Tibial nerve (tissue), 4 donors: ENCODE measurements around the gene SLC34A3. TPM values are rescaled to one million over a fixed set of nuclear protein-coding genes. Genes with fewer than 3 reads are reported as not detected.

Experiments used
- total RNA-seq, 4 donors: library from RNA; depleted of rRNA; stranded (reverse); fragments of >200 nt; gene quantifications; one replicate each; pipeline ENCODE4 v1.1.0, GENCODE V29; 2016

The SLC34A3 gene
- total RNA-seq, 4 donors from 2014 or later, result not detected

Other genes starting within 250 kb of the SLC34A3 start
- gene LCNL1, start 247.9 kb upstream of the SLC34A3 start, total RNA-seq, result 10 to 100 TPM; 14.7 to 86.3 (median 64.3) TPM
- gene PAXX, start 238.5 kb upstream of the SLC34A3 start, total RNA-seq, result 100 to 1,000 TPM in 1 of 4 donors, 10 to 100 TPM in 3; 65.7 to 142 (median 68.9) TPM
- gene CLIC3, start 234.3 kb upstream of the SLC34A3 start, total RNA-seq, result 100 to 1,000 TPM in 1 of 4 donors, 10 to 100 TPM in 2, 1 to 10 TPM in 1; 1.2 to 120 (median 38.0) TPM
- gene ABCA2, start 202.7 kb upstream of the SLC34A3 start, total RNA-seq, result 100 to 1,000 TPM; 136 to 291 (median 196) TPM
- gene FUT7, start 198.8 kb upstream of the SLC34A3 start, total RNA-seq, result under 1 TPM in 1 of 4 donors, not detected in 3; 0.60 TPM
- gene NPDC1, start 184.7 kb upstream of the SLC34A3 start, total RNA-seq, result 100 to 1,000 TPM in 3 of 4 donors, 10 to 100 TPM in 1; 80.6 to 269 (median 182) TPM
- gene ENTPD2, start 176.8 kb upstream of the SLC34A3 start, total RNA-seq, result 10 to 100 TPM in 3 of 4 donors, 1 to 10 TPM in 1; 7.0 to 21.0 (median 18.1) TPM
- gene SAPCD2, start 160.3 kb upstream of the SLC34A3 start, total RNA-seq, result under 1 TPM in 2 of 4 donors, not detected in 2; 0.22 to 0.90 TPM
- 10 to 100 TPM in 2 of 4 donors, 1 to 10 TPM in 2; 8.1 to 20.7 (median 12.3) TPM for gene UAP1L1, start 153.4 kb upstream of the SLC34A3 start, total RNA-seq
- 10 to 100 TPM; 47.3 to 58.1 (median 52.1) TPM for gene MAN1B1, start 143.9 kb upstream of the SLC34A3 start, total RNA-seq
- gene DPP7, start 116.2 kb upstream of the SLC34A3 start, total RNA-seq, result 100 to 1,000 TPM in 3 of 4 donors, 10 to 100 TPM in 1; 74.7 to 272 (median 145) TPM
- under 1 TPM in 1 of 4 donors, not detected in 3; 0.21 TPM for gene GRIN1, start 91.7 kb upstream of the SLC34A3 start, total RNA-seq
- gene LRRC26, start 60.9 kb upstream of the SLC34A3 start, total RNA-seq, result not detected
- gene TMEM210, start 58.8 kb upstream of the SLC34A3 start, total RNA-seq, result not detected
- 10 to 100 TPM; 41.6 to 73.0 (median 58.9) TPM for gene ANAPC2, start 42.3 kb upstream of the SLC34A3 start, total RNA-seq
- gene SSNA1, start 42.2 kb upstream of the SLC34A3 start, total RNA-seq, result 10 to 100 TPM; 37.3 to 73.9 (median 53.5) TPM
- 10 to 100 TPM in 1 of 4 donors, 1 to 10 TPM in 3; 6.8 to 12.3 (median 8.9) TPM for gene TPRN, start 30.2 kb upstream of the SLC34A3 start, total RNA-seq
- gene TMEM203, start 25.3 kb upstream of the SLC34A3 start, total RNA-seq, result 10 to 100 TPM; 23.1 to 47.9 (median 30.0) TPM
- 10 to 100 TPM in 3 of 4 donors, 1 to 10 TPM in 1; 9.4 to 20.1 (median 14.3) TPM for gene NDOR1, start 25.2 kb upstream of the SLC34A3 start, total RNA-seq
- gene RNF208, start 8.7 kb upstream of the SLC34A3 start, total RNA-seq, result 1 to 10 TPM in 3 of 4 donors, under 1 TPM in 1; 0.63 to 8.1 (median 1.5) TPM
- gene CYSRT1, start 5.7 kb upstream of the SLC34A3 start, total RNA-seq, result not detected
- not detected for gene RNF224, start 3.4 kb upstream of the SLC34A3 start, total RNA-seq
- gene TUBB4B, start 10.4 kb downstream of the SLC34A3 start, total RNA-seq, result 100 to 1,000 TPM; 102 to 190 (median 161) TPM
- not detected for gene STPG3, start 20.4 kb downstream of the SLC34A3 start, total RNA-seq
- gene NELFB, start 24.4 kb downstream of the SLC34A3 start, total RNA-seq, result 10 to 100 TPM; 29.7 to 52.0 (median 38.7) TPM
- 10 to 100 TPM in 1 of 4 donors, 1 to 10 TPM in 3; 3.3 to 11.4 (median 4.3) TPM for gene TOR4A, start 46.8 kb downstream of the SLC34A3 start, total RNA-seq
- 10 to 100 TPM in 1 of 4 donors, 1 to 10 TPM in 3; 3.1 to 13.5 (median 3.9) TPM for gene NRARP, start 71.4 kb downstream of the SLC34A3 start, total RNA-seq
- gene EXD3, start 192.3 kb downstream of the SLC34A3 start, total RNA-seq, result 10 to 100 TPM; 27.6 to 99.9 (median 55.2) TPM
- gene NOXA1, start 192.5 kb downstream of the SLC34A3 start, total RNA-seq, result 10 to 100 TPM in 2 of 4 donors, 1 to 10 TPM in 2; 6.3 to 11.4 (median 10.1) TPM
- gene ENTPD8, start 210.5 kb downstream of the SLC34A3 start, total RNA-seq, result not detected
- gene NSMF, start 228.4 kb downstream of the SLC34A3 start, total RNA-seq, result 100 to 1,000 TPM; 219 to 297 (median 270) TPM